HG03139 (cell line): ENCODE data around the gene NDUFS2.
"Not testable (repeated sequence)": the region's sequence is repeated elsewhere in the genome, so short reads cannot be mapped to it uniquely, and the experiment has no call there.

Experiments used
- ATAC-seq: cut with Tn5 transposase; IDR thresholded peaks from one replicate; pipeline ENCODE4 v1.9.1; 2021; ENCODE audit not compliant: unreplicated experiment

Gene NDUFS2

GRCh38 chr1:161242313-161242712 is 40.1 kb downstream of the NDUFS2 start:
- no peak for ATAC-seq

DNA sequence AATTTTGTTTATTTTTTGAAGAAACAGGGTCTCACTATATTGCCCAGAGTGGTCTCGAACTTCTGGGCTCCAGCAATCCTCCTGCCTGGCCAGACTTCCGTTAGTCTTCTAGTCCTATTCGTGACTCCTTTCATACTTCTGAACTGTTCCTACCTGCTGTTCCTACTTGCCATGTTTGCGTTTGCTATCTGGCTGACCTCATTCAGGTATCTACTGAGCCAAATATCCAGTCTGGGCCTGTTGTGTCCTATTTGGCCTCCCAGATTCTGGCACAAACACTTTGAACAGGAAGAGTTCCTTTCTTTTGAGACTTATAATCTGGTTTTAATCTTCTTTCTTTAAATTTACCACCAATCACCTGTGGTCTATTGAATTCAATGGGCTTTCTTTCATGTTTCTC is 42.7 kb downstream of the NDUFS2 start:
- no peak for ATAC-seq

- not testable (repeated sequence) for ATAC-seq
Measured at GRCh38 chr1:161250100-161250499, 47.9 kb downstream of the NDUFS2 start.

DNA sequence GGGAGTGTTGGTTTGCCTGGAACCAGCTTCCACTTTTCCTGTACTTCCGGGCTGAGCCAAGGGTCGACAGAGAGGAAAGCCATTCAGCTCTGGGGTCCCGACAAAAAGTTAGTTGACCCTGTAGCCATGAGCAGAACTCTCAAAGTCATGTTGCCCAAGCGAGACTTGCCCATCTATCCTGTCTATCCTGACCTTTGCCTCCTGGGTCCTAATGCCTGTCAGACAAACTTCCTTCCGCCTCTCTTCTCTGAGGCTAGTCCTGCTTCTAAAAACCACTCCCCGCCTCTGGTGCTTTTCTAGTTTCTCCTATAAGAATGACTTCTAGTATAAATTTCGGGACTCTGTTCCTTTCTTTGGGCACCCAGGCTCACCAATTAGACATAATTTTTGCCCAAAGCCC is 48.7 kb downstream of the NDUFS2 start:
- no peak for ATAC-seq

DNA sequence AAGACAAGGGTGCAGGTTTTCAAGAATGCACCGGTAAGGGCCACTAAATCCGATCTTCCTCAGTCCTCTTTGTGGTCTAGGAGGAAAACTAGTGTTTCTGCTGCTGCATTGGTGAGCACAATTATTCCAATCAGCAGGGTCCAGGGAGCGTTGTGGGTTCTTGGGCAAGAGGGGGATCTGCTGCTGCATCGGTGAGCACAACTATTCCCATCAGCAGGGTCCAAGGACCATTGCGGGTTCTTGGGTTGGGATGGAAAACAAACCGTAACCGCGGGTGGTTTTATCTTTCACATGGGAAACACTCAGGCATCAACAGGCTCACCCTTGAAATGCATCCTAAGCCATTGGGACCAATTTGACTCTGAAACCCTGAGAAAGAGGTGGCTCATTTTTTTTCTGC is 49.4 kb downstream of the NDUFS2 start:
- no peak for ATAC-seq

DNA sequence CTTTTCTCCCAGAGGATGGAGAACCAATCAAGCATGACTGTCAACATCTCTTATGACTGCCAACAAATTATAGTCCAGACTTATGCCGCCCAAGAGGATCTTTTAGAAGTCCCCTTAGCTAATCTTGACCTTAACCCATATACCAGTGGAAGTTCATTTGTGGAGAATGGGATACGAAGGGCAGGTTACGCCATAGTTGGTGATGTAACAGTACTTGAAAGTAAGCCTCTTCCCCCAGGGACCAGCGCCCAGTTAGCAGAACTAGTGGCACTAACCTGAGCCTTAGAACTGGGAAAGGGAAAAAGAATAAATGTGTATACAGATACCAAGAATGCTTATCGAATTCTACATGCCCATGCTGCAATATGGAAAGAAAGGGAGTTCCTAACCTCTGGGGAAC is 53.1 kb downstream of the NDUFS2 start:
- ATAC-seq = not testable (repeated sequence)

DNA sequence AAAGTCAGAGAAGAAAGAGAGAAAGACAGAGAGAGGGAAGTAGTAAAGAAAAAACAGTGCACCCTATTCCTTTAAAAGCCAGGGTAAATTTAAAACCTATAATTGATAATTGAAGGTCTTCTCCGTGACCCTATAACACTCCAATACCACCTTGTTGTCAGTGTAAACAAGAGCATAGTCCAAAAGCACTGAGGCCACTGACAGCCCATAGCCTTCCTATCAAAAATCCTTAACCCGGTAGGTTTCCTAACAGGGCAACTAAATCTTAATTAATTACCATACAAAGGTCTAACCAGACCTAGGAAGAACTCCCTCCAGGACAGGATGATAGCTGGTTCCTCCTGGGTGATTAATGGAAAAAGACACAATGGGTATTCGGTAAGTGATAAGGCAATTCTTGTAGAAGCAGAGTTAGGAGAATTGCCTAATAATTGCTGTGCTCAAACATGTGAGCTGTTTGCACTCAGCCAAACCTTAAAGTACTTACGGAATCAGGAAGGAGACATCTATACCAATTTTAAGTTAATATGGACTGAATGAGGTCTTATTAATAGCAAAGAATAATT is 53.9 kb downstream of the NDUFS2 start:
- not testable (repeated sequence) for ATAC-seq

DNA sequence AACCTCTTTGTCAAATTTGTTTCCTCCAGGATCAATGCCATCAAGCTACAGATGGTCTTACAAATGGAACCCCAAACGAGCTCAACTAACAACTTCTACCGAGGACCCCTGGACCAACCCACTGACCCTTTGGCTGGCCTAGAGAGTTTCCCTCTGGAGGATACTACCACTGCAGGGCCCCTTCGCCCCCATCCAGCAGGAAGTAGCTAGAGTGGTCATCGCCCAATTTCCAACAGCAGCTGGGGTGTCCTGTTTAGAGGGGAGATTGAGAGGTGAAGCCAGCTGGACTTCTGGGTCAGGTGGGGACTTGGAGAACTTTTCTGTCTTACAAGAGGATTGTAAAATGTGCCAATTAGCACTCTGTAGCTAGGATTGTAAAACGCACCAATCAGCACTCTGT is 54.9 kb downstream of the NDUFS2 start:
- not testable (repeated sequence) for ATAC-seq

DNA sequence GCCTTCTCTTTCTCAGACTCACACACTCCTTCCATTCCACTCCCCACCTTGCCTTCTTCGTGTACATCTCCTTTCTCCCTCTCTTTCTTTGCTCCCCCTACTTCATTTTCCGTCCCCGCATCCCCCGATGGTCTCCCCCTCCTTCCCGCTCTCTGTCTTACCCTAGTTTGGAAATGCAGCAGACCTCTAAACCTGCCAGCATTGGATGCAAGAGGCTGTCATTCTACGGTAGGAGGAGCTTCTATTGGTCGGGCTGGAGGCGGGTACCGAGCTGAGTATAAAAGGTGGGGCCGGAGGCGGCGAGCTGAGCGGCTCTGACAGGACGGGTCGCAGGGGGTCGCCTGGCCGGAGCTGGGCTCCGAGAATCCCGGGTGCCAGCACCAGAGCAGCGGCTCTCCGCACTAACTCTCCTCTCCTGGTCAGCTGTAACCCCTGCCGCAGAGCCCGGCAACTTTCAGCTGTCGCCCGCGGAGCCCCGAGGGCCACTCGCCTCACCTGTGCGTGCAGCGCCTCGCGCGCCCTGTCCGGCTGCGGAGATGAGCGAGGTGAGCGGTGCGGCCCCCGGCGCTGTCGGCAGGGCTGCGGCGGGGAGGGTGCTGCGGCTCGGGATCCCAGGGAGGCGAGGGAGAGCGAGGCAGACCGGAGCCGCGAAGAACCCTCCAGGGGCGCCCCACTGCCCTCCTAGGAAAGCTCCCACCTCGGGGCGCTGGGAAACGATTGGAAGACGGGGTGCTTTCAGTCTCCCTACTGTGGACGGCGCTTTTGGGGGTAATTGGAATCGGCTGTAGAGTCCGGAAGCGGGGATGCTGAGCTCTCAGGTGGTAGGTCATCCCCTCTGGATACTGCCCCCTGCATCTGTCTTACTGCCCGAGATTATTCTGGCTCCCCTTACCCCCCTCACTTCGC is 56.5 kb downstream of the NDUFS2 start, which contains the start of gene PCP4L1:
PCP4L1 (plus strand) TSS at position 307 of the 906 bp plus-strand sequence; CDS start at position 537, 230 bp downstream.
- ATAC-seq = no peak

- ATAC-seq = no peak
Measured at GRCh38 chr1:161259345-161259702, 57.2 kb downstream of the NDUFS2 start.

- no peak for ATAC-seq
Measured at GRCh38 chr1:161259765-161260164, 57.6 kb downstream of the NDUFS2 start.

DNA sequence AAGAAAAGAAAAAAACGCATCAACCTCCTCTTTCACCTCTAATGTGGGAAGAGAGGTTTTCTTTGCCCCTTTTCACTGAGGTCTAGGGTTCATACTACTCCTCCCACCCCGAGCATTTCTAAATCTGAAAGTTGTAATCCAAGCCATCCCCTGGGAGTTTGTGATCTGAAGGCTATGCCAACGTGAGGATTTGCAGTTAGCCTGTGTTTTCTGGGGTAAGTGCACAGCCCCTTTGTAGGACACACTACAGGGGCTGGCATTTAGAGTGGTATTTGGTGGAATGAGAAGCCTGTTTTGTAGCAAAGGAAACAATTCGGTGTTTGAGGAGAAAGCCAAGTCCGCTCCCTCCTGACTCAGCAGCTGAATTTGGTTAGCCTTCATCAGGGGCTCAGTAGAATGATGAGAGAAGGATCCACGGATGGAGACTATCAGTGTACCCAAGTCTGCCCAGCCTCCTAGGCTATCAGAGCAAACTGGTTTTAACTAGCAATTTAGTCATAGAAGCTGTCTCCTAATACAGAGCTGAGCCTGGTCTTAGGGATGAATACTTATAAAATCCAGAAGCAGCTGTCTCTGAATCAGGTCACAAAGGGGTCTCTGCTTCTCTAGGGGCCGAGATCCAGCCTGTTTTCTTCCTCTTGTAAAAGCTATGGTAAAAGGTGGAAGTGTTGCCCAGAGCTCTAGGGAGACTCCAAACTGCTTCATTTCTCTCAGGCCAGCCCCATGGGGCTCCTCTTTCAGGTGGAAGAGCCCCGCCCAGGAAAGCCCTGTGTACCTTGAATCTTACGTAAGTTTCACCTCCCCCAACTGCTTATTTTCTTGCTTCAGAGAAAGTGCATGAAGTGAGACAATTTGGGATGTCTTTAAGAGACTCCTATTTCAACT is 58.5 kb downstream of the NDUFS2 start:
- ATAC-seq = no peak

DNA sequence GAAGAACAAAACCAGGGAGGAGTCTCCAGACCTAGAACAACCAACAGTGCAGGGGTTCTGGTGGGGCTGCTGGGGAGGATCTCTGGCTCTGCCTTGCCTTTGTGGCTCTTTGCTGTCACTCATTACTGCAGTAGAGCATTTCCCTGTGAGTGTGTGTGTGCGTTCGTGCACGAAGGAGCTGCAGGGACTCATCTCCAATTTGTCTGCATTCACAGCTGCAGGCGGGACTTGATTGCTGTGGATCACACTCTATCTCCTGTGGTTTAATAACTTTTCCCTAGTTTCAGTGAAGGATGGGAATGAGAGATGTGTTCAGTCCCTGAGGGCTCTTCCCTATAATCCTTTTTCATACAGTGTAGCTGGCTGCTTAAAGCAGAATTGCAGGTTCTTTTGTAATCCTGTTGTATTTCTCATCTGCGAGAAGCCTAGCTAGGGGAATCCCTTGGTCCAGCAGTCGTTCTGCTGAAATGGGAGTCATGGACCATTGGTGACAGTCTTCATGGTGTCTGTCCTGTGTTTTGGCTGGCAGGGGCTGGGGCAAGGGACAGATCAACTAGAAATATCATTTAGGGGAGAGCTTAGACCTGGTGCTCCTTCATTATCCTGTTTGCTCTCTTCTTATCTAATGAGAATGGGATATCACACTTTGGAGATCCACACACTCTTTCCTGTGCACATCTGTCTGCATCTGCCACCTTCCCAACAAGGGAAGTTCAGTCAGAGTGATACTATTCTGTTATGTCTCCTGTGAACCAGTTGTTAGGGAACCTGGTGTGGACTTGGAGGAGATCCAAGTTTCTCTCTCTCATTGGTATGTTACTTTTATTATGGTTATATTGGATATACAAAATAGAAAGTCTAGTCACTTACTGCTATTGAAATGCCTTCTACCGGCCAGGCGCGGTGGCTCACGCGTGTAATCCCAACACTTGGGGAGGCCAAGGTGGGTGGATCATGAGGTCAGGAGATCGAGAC is 59.4 kb downstream of the NDUFS2 start:
- ATAC-seq = no peak
